Mesothelial cell of epicardium (in vitro differentiated cells): ENCODE data around the gene DMXL2. TPM values are rescaled to one million over a fixed set of nuclear protein-coding genes. Genes with fewer than 3 reads are reported as not detected.

ENCODE experiments used
- DNase-seq, 2 experiments: peaks; one replicate each; pipeline ENCODE4 v3.0.0; 2021; ENCODE audit warnings: low spot score in 2 of 2; ENCODE audit not compliant: unreplicated experiment in 2 of 2
- H3K27ac Mint-ChIP-seq: 2 replicates; pipeline ENCODE4 v1.8.0; 2021; ENCODE audit warnings: mixed read lengths
- H3K27me3 Mint-ChIP-seq: 2 replicates; pipeline ENCODE4 v1.8.0; 2021; ENCODE audit warnings: low read depth, mixed read lengths
- H3K36me3 Mint-ChIP-seq: 2 replicates; pipeline ENCODE4 v1.8.0; 2021; ENCODE audit warnings: mixed read lengths
- H3K4me1 Mint-ChIP-seq: 2 replicates; pipeline ENCODE4 v1.8.0; 2021; ENCODE audit warnings: mixed read lengths
- H3K4me3 Mint-ChIP-seq: 2 replicates; pipeline ENCODE4 v1.8.0; 2021; ENCODE audit warnings: mild to moderate bottlenecking, moderate library complexity, mixed read lengths
- H3K9me3 Mint-ChIP-seq: 2 replicates; pipeline ENCODE4 v1.8.0; 2021; ENCODE audit warnings: mixed read lengths
- CTCF ChIP-seq: fragments of 200-600 bp; sonication (generic); IDR thresholded peaks from one replicate; pipeline ENCODE4 v1.5.0; 2021; ENCODE audit warnings: antibody characterized with exemption; ENCODE audit not compliant: unreplicated experiment
- total RNA-seq: library from RNA; stranded (reverse); gene quantifications from 3 replicates; pipeline ENCODE4 v1.2.1, GENCODE V29; 2021

DMXL2 gene
- total RNA-seq, 1 donor from 2014 or later: 44.8 TPM

GRCh38 chr15:51533672-51534398 lies 88.7 kb downstream of the DMXL2 start:
- no peak for TF ChIP-seq CTCF
- H3K4me1 Mint-ChIP-seq: no peaks in the 10 kb centered on the region
- H3K27ac Mint-ChIP-seq: no peak overlapping the region
- peaks cover 29% of the 10 kb centered on the region for H3K9me3 Mint-ChIP-seq
- no peak overlapping the region for H3K4me3 Mint-ChIP-seq
- H3K36me3 Mint-ChIP-seq: peaks cover 31% of the 10 kb centered on the region
- H3K27me3 Mint-ChIP-seq: no peaks in the 10 kb centered on the region
- DNase-seq: no peak

GRCh38 chr15:51526955-51527354 lies 95.6 kb downstream of the DMXL2 start:
- no peak for DNase-seq
- Mint-ChIP-seq H3K9me3 (peaks cover 55% of the 10 kb centered on the region), H3K4me1 (no peaks in the 10 kb centered on the region), H3K27me3 (no peaks in the 10 kb centered on the region), H3K36me3 (peaks cover 71% of the 10 kb centered on the region), H3K27ac (no peak overlapping the region), H3K4me3 (no peak overlapping the region)
- TF ChIP-seq CTCF: no peak

- DNase-seq: no peak
- Mint-ChIP-seq H3K27me3 (no peaks in the 10 kb centered on the region), H3K36me3 (peaks cover 56% of the 10 kb centered on the region), H3K4me3 (no peak overlapping the region), H3K27ac (no peak overlapping the region), H3K9me3 (peaks cover 32% of the 10 kb centered on the region), H3K4me1 (no peaks in the 10 kb centered on the region)
- TF ChIP-seq CTCF: no peak
Measured at GRCh38 chr15:51524376-51524775, 98.2 kb downstream of the DMXL2 start.

- no peak for TF ChIP-seq CTCF
- Mint-ChIP-seq H3K27ac (no peak overlapping the region), H3K4me3 (no peak overlapping the region), H3K27me3 (no peaks in the 10 kb centered on the region), H3K36me3 (peaks cover 20% of the 10 kb centered on the region), H3K4me1 (peaks cover 6% of the 10 kb centered on the region), H3K9me3 (peaks cover 1% of the 10 kb centered on the region)
- no peak for DNase-seq
Measured at GRCh38 chr15:51516291-51516690, 106.3 kb downstream of the DMXL2 start.

- Mint-ChIP-seq H3K4me1 (no peaks in the 10 kb centered on the region), H3K4me3 (no peak overlapping the region), H3K9me3 (peaks cover 7% of the 10 kb centered on the region), H3K36me3 (peaks cover 9% of the 10 kb centered on the region), H3K27ac (no peak overlapping the region), H3K27me3 (no peaks in the 10 kb centered on the region)
- TF ChIP-seq CTCF: no peak
- DNase-seq: no peak
Measured at GRCh38 chr15:51505251-51505650, 117.3 kb downstream of the DMXL2 start.

GRCh38 chr15:51503003-51503402 lies 119.6 kb downstream of the DMXL2 start:
- DNase-seq: no peak
- no peak for TF ChIP-seq CTCF
- no peaks in the 10 kb centered on the region for H3K4me1 Mint-ChIP-seq
- no peaks in the 10 kb centered on the region for H3K27me3 Mint-ChIP-seq
- H3K4me3 Mint-ChIP-seq: no peak overlapping the region
- no peak overlapping the region for H3K27ac Mint-ChIP-seq
- peaks cover 4% of the 10 kb centered on the region for H3K9me3 Mint-ChIP-seq
- H3K36me3 Mint-ChIP-seq: peaks cover 24% of the 10 kb centered on the region
